ENCODE results near the gene CCL11.

Gene CCL11

GRCh38 chr17:34285286-34285792 lies at the start of gene CCL11:
Gene CCL11, plus strand, starts transcription at chr17:34285742. Its CDS starts 67 bp downstream, at chr17:34285809.
- Mint-ChIP-seq H3K4me1 (ENCODE audit: low read depth) (no peaks in the 10 kb centered on the region), H3K36me3 (ENCODE audit: low read depth) (no peaks in the 10 kb centered on the region), H3K4me3 (no peak within 1 kb of the TSS), H3K27ac (no peak within 1 kb of the TSS), H3K27me3 (ENCODE audit: low read depth) (peaks cover 24% of the 10 kb centered on the region), H3K9me3 (no peaks in the 10 kb centered on the region)
- DNase-seq (ENCODE audit: low spot score): no peak

DNA sequence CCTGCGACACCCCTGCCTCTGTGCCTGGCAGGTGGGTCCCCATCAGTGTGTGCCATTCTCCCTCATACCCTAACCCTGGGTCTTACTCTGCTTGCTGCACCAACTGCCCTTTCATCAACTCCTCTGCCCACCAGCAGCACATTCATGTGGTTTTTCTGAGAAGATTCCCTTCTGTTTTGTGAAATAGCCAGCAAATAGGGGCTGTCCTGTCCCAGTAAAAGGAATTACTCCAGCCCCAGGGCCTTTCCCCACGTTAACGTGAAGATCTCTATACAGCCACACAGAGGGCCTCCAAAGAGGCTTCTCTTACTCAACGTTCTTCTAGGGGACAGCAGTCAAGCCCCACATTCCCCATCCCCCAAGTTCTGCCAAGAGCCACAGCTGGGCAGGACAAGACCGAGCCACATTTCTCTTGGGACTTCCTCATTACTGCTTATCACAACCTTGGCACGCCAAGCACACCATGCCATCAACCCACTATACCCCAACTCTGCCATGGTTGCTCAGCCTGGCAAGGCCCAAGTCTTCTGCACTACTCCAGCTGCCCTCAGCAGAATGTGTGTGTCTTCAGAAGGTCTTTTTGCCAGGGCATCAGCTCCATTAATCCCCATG lies 49.2 kb upstream of the CCL11 start:
- H3K36me3 Mint-ChIP-seq (ENCODE audit: low read depth): no peaks in the 10 kb centered on the region
- DNase-seq (ENCODE audit: low spot score): no peak
- no peak overlapping the region for H3K27ac Mint-ChIP-seq

DNA sequence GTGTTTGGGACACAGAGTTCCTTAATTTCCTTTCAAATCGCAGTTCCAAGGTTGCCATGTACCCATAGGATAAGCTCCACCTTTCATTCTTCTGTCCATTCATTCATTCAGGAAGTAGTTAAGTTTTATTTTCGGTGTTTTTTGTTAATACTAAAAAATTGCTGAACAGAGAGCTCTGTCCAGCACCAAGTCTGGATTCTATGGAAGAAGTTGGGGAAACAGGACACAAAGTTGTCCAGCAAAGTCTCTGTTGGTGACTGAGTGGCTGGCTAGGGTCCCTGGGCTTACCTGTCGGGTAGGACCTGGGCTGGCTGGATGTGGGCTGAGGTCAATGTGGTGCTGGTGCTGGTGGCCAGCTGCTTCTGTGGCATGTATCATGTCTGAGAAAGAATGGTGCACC lies 48.1 kb upstream of the CCL11 start:
- Mint-ChIP-seq H3K9me3 (no peaks in the 10 kb centered on the region), H3K27ac (no peak overlapping the region), H3K27me3 (ENCODE audit: low read depth) (peaks cover 19% of the 10 kb centered on the region), H3K4me3 (no peak overlapping the region), H3K36me3 (ENCODE audit: low read depth) (no peaks in the 10 kb centered on the region), H3K4me1 (ENCODE audit: low read depth) (no peaks in the 10 kb centered on the region)
- no peak for DNase-seq (ENCODE audit: low spot score)

More for the DNA sequence above, 49.2 kb upstream of the CCL11 start:
- no peaks in the 10 kb centered on the region for H3K4me1 Mint-ChIP-seq (ENCODE audit: low read depth)
- no peaks in the 10 kb centered on the region for H3K9me3 Mint-ChIP-seq
- H3K4me3 Mint-ChIP-seq: no peak overlapping the region
- H3K27me3 Mint-ChIP-seq (ENCODE audit: low read depth): peaks cover 19% of the 10 kb centered on the region

DNA sequence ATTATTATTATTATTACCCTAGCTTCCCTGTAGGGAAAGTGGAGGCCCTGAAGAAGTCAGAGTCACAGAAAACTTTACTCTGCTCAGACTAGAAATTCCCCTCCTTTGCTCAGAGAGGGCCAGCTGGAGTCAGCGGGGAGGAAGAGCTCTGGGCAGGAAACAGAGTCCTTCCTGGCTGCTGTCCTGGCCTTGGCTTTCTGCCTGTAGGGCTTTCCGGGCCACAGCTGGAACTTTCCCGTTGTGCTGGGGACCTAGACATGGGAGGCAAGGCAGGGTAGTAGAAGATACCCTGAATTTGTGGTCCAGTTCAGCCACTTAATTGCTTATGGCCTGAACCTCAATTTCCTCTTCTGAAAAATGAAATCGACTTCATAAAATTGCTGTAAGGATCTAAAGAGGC lies 44.5 kb upstream of the CCL11 start:
- no peak for DNase-seq (ENCODE audit: low spot score)
- no peaks in the 10 kb centered on the region for H3K9me3 Mint-ChIP-seq
- no peaks in the 10 kb centered on the region for H3K4me1 Mint-ChIP-seq (ENCODE audit: low read depth)
- H3K4me3 Mint-ChIP-seq: no peak overlapping the region
- H3K36me3 Mint-ChIP-seq (ENCODE audit: low read depth): no peaks in the 10 kb centered on the region
- no peak overlapping the region for H3K27ac Mint-ChIP-seq
- peaks cover 7% of the 10 kb centered on the region for H3K27me3 Mint-ChIP-seq (ENCODE audit: low read depth)

- Mint-ChIP-seq H3K4me3 (no peak overlapping the region), H3K36me3 (ENCODE audit: low read depth) (no peaks in the 10 kb centered on the region), H3K27ac (no peak overlapping the region), H3K27me3 (ENCODE audit: low read depth) (peaks cover 7% of the 10 kb centered on the region), H3K4me1 (ENCODE audit: low read depth) (no peaks in the 10 kb centered on the region), H3K9me3 (no peaks in the 10 kb centered on the region)
- no peak for DNase-seq (ENCODE audit: low spot score)
Measured at GRCh38 chr17:34242587-34243363, 42.8 kb upstream of the CCL11 start.

DNA sequence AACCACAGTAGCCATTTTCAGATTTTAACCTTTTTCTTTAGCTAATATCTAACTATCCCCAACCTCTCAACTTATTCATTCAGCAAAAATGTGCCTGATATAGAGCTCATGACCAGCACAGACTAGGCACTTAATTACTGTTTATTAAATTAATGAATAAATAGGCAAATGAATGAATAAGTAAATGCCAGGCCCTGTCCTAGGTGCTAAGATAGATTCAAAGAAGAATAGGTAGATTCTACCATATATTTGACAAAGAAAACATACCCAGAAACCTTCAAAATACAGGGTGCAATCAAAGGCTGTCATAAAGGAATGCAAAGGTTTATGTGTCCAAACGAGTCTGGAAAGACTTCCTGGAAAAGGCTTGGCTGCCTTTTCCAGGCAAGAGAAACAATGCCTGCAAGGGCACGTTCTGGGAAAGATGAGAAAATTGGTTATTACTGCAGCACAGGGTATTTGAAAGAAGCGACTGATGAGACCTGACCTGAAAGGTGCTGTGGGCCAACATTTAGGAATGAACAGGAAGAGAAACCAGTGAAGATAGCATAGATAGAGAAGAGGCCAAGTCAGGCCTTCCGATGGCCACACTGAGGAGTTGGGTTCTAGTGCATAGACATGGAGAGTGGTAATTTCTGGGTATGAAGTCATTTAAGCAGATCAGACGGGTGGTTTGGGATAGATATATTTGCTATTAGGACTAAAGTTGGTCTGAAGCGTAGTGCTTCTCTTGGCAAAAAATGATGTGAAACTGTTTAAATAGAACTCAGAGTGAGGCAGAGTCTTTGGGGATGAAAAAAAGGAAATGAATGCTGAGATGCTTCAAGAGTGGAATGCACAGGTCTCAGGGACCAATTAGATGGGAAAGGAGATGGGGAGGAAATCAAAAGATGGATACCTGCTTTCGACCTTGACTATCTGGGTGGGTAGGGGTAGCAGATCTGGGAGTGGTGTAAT lies 41.9 kb upstream of the CCL11 start:
- H3K4me1 Mint-ChIP-seq (ENCODE audit: low read depth): no peaks in the 10 kb centered on the region

DNA sequence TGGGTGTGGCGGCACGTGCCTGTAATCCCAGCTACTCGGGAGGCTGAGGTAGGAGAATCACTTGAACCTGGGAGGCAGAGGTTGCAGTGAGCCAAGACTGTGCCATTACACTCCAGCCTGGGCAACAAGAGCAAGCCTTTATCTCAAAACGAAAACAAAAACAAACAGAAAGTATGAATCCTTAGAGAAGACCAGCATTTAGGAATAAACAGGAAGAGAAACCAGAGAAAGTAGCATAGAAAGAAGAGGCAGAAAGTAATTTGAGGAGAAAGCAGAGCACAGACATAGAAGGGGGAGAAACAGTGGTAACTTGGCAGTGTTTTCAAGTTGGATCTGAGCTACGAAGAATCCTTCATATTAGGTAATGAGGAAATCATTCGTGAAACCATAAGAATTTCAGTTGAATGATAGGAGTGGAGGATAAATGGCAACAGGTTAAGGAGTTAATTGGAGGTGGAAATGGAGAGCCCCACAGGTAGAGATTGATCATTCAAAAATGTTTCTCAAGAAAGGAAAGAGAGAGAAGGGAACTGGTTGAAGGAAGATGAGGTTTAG lies 40.1 kb upstream of the CCL11 start:
- no peaks in the 10 kb centered on the region for H3K4me1 Mint-ChIP-seq (ENCODE audit: low read depth)
- H3K27me3 Mint-ChIP-seq (ENCODE audit: low read depth): peaks cover 4% of the 10 kb centered on the region
- no peak for DNase-seq (ENCODE audit: low spot score)
- no peak overlapping the region for H3K4me3 Mint-ChIP-seq
- no peaks in the 10 kb centered on the region for H3K36me3 Mint-ChIP-seq (ENCODE audit: low read depth)
- H3K27ac Mint-ChIP-seq: no peak overlapping the region
- H3K9me3 Mint-ChIP-seq: no peaks in the 10 kb centered on the region

More for the DNA sequence above, 41.9 kb upstream of the CCL11 start:
- peaks cover 7% of the 10 kb centered on the region for H3K27me3 Mint-ChIP-seq (ENCODE audit: low read depth)
- DNase-seq (ENCODE audit: low spot score): no peak
- H3K27ac Mint-ChIP-seq: no peak overlapping the region
- no peaks in the 10 kb centered on the region for H3K9me3 Mint-ChIP-seq
- no peak overlapping the region for H3K4me3 Mint-ChIP-seq
- no peaks in the 10 kb centered on the region for H3K36me3 Mint-ChIP-seq (ENCODE audit: low read depth)

DNA sequence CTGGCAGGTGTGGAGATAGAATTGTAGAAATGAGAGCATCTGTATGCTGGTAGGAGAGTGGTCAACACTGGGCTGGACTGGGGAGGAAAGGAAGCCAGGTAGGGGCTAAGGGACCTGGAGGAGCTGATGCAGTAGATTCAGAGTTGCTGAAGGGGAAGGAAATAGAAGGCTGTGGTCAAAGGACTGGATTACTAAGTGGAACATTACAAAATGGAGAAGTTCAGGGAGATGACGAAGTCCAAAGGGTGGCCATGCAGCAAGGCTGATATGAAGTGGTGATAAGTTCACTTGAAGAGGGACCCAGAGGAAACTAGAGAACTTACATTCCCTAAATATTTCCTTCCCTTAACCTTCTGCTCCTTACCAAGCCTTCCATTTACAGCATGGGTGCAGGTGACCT lies 39.1 kb upstream of the CCL11 start:
- H3K4me3 Mint-ChIP-seq: no peak overlapping the region
- no peak overlapping the region for H3K27ac Mint-ChIP-seq
- DNase-seq (ENCODE audit: low spot score): no peak
- H3K36me3 Mint-ChIP-seq (ENCODE audit: low read depth): no peaks in the 10 kb centered on the region
- H3K27me3 Mint-ChIP-seq (ENCODE audit: low read depth): peaks cover 2% of the 10 kb centered on the region
- no peaks in the 10 kb centered on the region for H3K9me3 Mint-ChIP-seq
- no peaks in the 10 kb centered on the region for H3K4me1 Mint-ChIP-seq (ENCODE audit: low read depth)

- DNase-seq (ENCODE audit: low spot score): no peak
- H3K27me3 Mint-ChIP-seq (ENCODE audit: low read depth): peaks cover 2% of the 10 kb centered on the region
Measured at GRCh38 chr17:34246881-34247280, 38.7 kb upstream of the CCL11 start.

GRCh38 chr17:34248511-34249024 lies 37.0 kb upstream of the CCL11 start:
- DNase-seq (ENCODE audit: low spot score): no peak
- Mint-ChIP-seq H3K36me3 (ENCODE audit: low read depth) (no peaks in the 10 kb centered on the region), H3K9me3 (no peaks in the 10 kb centered on the region)

More at GRCh38 chr17:34246881-34247280, 38.7 kb upstream of the CCL11 start:
- no peaks in the 10 kb centered on the region for H3K36me3 Mint-ChIP-seq (ENCODE audit: low read depth)
- H3K4me1 Mint-ChIP-seq (ENCODE audit: low read depth): no peaks in the 10 kb centered on the region
- no peak overlapping the region for H3K4me3 Mint-ChIP-seq
- H3K27ac Mint-ChIP-seq: no peak overlapping the region
- no peaks in the 10 kb centered on the region for H3K9me3 Mint-ChIP-seq

GRCh38 chr17:34249061-34249460 lies 36.5 kb upstream of the CCL11 start:
- Mint-ChIP-seq H3K27me3 (ENCODE audit: low read depth) (peaks cover 13% of the 10 kb centered on the region), H3K4me3 (no peak overlapping the region), H3K36me3 (ENCODE audit: low read depth) (no peaks in the 10 kb centered on the region), H3K27ac (no peak overlapping the region), H3K9me3 (no peaks in the 10 kb centered on the region), H3K4me1 (ENCODE audit: low read depth) (no peaks in the 10 kb centered on the region)
- no peak for DNase-seq (ENCODE audit: low spot score)

More at GRCh38 chr17:34248511-34249024, 37.0 kb upstream of the CCL11 start:
- no peak overlapping the region for H3K27ac Mint-ChIP-seq
- no peak overlapping the region for H3K4me3 Mint-ChIP-seq
- H3K27me3 Mint-ChIP-seq (ENCODE audit: low read depth): peaks cover 8% of the 10 kb centered on the region
- no peaks in the 10 kb centered on the region for H3K4me1 Mint-ChIP-seq (ENCODE audit: low read depth)

- H3K36me3 Mint-ChIP-seq (ENCODE audit: low read depth): no peaks in the 10 kb centered on the region
- no peak overlapping the region for H3K4me3 Mint-ChIP-seq
- H3K27me3 Mint-ChIP-seq (ENCODE audit: low read depth): peaks cover 14% of the 10 kb centered on the region
- no peak for DNase-seq (ENCODE audit: low spot score)
- H3K27ac Mint-ChIP-seq: no peak overlapping the region
- no peaks in the 10 kb centered on the region for H3K9me3 Mint-ChIP-seq
- H3K4me1 Mint-ChIP-seq (ENCODE audit: low read depth): no peaks in the 10 kb centered on the region
Measured at GRCh38 chr17:34249478-34249877, 36.1 kb upstream of the CCL11 start.

GRCh38 chr17:34251186-34251585 lies 34.4 kb upstream of the CCL11 start:
- Mint-ChIP-seq H3K4me3 (no peak overlapping the region), H3K4me1 (ENCODE audit: low read depth) (no peaks in the 10 kb centered on the region), H3K9me3 (no peaks in the 10 kb centered on the region), H3K36me3 (ENCODE audit: low read depth) (no peaks in the 10 kb centered on the region), H3K27me3 (ENCODE audit: low read depth) (peaks cover 29% of the 10 kb centered on the region), H3K27ac (no peak overlapping the region)
- no peak for DNase-seq (ENCODE audit: low spot score)

Data from T-helper 2 cell treated with Interferon-gamma antibody and Interleukin-4, amounts not matched to agents 5 μg/mL and 100 μg/mL, for 36 hours (primary cell).